AG09309 (cell line): ENCODE data around the gene CLDN6.

Experiments
- DNase-seq: peaks from one replicate; pipeline ENCODE4 v3.0.0-alpha.2; 2010; ENCODE audit warnings: low read depth
- H3K4me3 ChIP-seq: 2 replicates; pipeline ENCODE4 v1.5.1; 2011; ENCODE audit warnings: mild to moderate bottlenecking, low read depth, low read length, moderate library complexity; ENCODE audit not compliant: control insufficient read depth
- CTCF ChIP-seq: IDR thresholded peaks from 2 replicates; pipeline ENCODE4 v1.5.1; 2011; ENCODE audit warnings: mild to moderate bottlenecking, low read depth, low read length, inconsistent platforms; ENCODE audit not compliant: insufficient read depth, control insufficient read depth; ENCODE audit errors: missing control alignments

CLDN6 gene

DNA sequence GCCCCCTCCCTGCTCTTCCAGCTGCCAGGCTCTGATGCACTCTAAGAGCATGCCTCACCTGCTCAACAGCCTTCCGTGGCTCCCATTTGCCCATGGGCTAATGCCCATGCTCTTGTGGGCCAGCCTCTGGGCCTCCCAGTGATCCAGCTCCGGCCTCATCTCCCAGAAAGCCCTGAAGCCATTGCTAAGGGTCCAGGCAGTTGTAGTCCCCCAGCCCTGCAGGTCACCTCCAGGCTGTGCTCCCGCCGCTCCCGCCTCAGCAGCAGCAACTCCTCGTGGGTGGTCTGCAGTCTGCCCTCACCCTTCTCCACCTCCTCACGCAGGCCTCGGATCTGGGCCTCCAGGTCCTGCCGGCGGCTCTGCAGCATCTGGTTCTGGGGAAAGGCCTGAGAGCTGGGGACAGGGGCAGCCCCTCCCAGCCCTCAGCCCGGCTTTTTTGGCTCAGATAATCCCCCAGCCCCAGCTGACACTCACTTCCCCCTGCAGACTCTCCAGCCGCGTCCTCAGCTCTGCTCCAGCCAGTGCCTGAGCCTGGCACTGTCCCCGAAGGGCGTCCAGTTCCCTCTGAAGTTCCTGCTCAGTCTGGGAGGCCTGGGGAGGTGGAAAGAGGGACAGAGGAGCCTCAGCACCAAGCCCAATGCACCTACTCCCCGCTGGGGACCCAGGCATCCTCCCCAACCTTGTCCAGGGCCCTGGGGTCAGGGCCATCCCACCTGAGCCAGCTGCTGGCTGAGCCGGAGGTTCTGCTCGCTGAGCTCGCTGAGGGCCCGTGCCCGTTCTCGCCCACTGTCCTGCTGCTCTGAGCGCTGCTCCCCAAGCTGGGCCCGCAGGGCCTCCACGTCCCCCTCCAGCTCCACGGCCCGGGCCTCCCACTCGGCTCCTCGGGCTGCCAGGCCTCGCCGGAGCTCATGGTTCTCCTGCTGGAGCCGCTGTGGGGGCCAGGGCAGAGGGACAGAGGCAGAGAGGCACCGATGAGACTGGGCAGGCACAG is 12.5 kb upstream of the CLDN6 start:
- no peak for DNase-seq
- TF ChIP-seq CTCF = no peak

DNA sequence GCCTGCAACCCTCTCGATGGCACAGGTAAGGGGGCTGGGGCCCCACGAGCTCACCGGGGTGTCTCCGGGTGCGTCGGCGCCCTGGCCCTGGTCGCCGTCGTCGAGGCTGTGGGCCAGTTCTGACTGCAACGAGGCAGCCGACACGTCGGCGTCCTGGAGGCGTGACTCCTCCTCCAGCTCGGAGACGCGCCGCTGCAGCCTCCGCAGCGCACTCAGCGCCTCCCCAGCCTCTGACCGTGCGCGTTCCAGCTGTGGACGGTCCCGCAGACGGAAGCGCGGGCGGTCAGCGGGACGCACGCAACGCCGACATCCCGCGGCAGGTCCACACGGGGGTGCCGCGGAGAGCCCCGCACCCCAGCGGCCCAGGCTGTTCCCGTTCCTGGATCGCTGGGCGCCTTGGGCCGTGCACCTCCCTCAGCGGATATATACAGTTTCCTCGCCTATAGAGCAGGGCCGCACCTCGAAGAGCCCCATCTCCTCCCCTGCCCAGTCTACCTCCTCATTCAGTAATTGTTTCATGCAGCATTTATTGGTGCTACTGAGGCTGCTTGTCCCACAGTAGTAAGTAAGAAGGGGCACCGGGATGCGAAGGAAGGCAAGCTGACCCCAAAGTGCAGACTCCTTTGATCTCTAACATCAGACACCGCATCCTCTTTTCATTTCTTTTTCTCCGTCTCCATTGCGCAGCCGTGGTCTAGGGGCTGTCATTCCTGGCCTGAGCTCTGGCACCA is 11.7 kb upstream of the CLDN6 start:
- no peak overlapping the region; the same call in 1 of the 2 replicates for H3K4me3 ChIP-seq
- no peak for TF ChIP-seq CTCF
- DNase-seq = no peak

More for the DNA sequence above, 12.5 kb upstream of the CLDN6 start:
- H3K4me3 ChIP-seq = no peak overlapping the region

DNA sequence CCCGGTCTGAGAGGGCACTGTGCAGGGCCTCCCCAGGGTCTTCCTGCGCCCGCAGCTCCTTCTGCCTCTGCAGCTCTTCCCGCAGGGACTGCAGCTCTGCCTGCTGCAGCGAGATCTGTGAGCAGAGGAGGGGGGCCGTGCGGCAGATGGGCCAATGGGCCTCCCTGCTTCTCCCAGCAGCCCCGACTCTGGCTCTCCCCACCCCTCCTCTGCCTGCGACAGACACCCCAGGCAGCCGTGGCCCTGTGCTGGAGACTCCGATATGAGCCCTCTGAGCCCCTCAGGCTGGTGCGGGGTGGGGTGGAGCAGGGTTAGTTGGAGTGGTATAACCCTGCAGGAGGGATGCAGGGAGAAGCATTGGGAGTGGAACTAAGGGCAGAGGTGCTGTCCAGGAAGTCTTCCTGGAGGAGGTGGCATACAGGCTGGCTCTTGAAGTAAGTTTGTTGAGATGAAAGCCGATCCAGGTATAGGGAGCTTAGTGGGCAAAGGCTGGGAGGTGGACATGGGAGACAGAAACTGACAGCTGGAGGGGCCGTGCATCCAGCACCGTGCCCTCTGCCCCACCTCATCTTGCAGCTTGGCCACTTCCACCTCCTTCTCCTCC is 10.8 kb upstream of the CLDN6 start:
- TF ChIP-seq CTCF = no peak
- no peak overlapping the region for H3K4me3 ChIP-seq
- DNase-seq = no peak

DNA sequence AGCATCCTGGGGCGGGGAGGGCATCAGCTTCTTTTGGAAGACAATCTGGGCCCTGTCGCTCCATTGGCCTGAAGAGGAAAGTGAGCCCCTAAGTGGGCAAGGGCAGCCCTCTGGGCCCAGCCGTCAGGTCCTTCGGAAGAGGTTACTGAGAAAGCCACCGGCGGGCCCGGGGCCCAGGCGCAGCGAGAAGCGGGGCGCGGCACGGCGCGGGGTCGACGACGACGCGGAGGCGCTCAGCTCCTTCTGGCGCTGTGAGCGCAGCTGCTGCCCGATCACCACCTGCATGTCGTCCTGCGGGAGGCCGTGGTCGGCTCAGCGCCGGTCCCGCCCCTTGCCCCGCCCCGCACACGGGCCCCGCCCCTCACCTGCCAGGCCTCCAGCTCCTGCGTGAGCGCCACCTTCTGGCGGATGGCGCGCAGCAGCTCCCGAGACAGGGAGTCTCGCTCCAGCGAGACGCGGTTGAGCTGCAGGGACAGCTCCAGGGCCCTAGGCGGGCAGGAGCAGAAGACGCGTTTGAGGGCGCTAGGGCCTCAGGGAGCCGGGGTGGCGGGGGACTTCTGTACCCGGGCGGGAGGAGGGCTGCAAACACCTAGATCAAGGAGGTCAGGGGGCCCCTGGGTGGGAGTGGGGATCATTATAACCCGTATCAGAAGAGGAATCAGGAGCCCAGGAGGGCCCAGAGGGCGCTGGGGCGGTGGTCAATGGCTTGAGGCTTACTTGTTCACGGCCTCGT is 10.2 kb upstream of the CLDN6 start:
- TF ChIP-seq CTCF = peak; percentile 57
- no peak overlapping the region for H3K4me3 ChIP-seq
- DNase-seq = no peak

GRCh38 chr16:3027489-3027795 is 9.5 kb upstream of the CLDN6 start:
- H3K4me3 ChIP-seq = no peak overlapping the region
- no peak for TF ChIP-seq CTCF
- DNase-seq = no peak
